NCI-H748 (cell line): ENCODE measurements around the gene PDPN.

Source experiments
- DNase-seq: peaks from one replicate; lab custom pipeline; 2025; ENCODE audit not compliant: unreplicated experiment; lab: John Stamatoyannopoulos, UW

The PDPN gene

GRCh38 chr1:13576926-13577325 is 6.7 kb upstream of the PDPN start:
- no peak for DNase-seq

GRCh38 chr1:13577846-13578245 is 5.8 kb upstream of the PDPN start:
- no peak for DNase-seq

GRCh38 chr1:13581446-13581845 is 2.2 kb upstream of the PDPN start:
- DNase-seq = no peak

GRCh38 chr1:13582713-13583443 is 754 bp upstream of the PDPN start:
- DNase-seq = no peak

GRCh38 chr1:13583966-13584791 is 547 bp downstream of the PDPN start:
- peak; percentile 49 for DNase-seq

- DNase-seq = no peak
Observed at GRCh38 chr1:13584876-13585611, 1.4 kb downstream of the PDPN start.

- DNase-seq = peak; percentile 50
Observed at GRCh38 chr1:13585612-13585991, 2.0 kb downstream of the PDPN start.

- DNase-seq = no peak
Observed at GRCh38 chr1:13586001-13586400, 2.4 kb downstream of the PDPN start.

- peak; percentile 22 for DNase-seq
Observed at GRCh38 chr1:13587256-13588030, 3.8 kb downstream of the PDPN start.

GRCh38 chr1:13588946-13589796 is 5.5 kb downstream of the PDPN start:
- no peak for DNase-seq

GRCh38 chr1:13590486-13590885 is 6.9 kb downstream of the PDPN start:
- no peak for DNase-seq

GRCh38 chr1:13593511-13594131 is 10.0 kb downstream of the PDPN start:
- DNase-seq = no peak

- DNase-seq = no peak
Observed at GRCh38 chr1:13595411-13595810, 11.8 kb downstream of the PDPN start.

GRCh38 chr1:13597166-13597565 is 13.5 kb downstream of the PDPN start:
- DNase-seq = no peak

GRCh38 chr1:13600762-13601453 is 17.3 kb downstream of the PDPN start:
- DNase-seq = no peak

- no peak for DNase-seq
Observed at GRCh38 chr1:13604176-13604575, 20.5 kb downstream of the PDPN start.

- DNase-seq = no peak
Observed at GRCh38 chr1:13604721-13605120, 21.1 kb downstream of the PDPN start.

GRCh38 chr1:13605159-13605558 is 21.5 kb downstream of the PDPN start:
- DNase-seq = no peak

- DNase-seq = no peak
Observed at GRCh38 chr1:13607002-13607401, 23.4 kb downstream of the PDPN start.
